HepG2 (cell line): ENCODE measurements around the gene TMEM63C. TPM values are rescaled to one million over a fixed set of nuclear protein-coding genes. Genes with fewer than 3 reads are reported as not detected.

Source experiments
- ATF7 ChIP-seq, 2 experiments: fragments of 450-650 bp in 1 of 2; sonication (generic) in 1 of 2; formaldehyde crosslinking in 1 of 2; IDR thresholded peaks; 2 replicates each; pipeline versions ENCODE4 v1.4.0 to v1.6.1; 2016 to 2020; ENCODE audit warnings: antibody characterized with exemption in 1 of 2, mild to moderate bottlenecking in 1 of 2, missing genetic modification reagents in 1 of 2
- BRF2 ChIP-seq: sonication (generic); formaldehyde crosslinking; IDR thresholded peaks from 2 replicates; pipeline ENCODE4 v1.8.1; 2022; ENCODE audit warnings: mild to moderate bottlenecking, missing genetic modification reagents
- CENPBD1 ChIP-seq: sonication (generic); formaldehyde crosslinking; IDR thresholded peaks from 2 replicates; pipeline ENCODE4 v1.8.0; 2022; ENCODE audit warnings: missing genetic modification reagents, low read depth, mild to moderate bottlenecking, borderline replicate concordance
- HES4 ChIP-seq: sonication (generic); formaldehyde crosslinking; IDR thresholded peaks from 2 replicates; pipeline ENCODE4 v1.9.0; 2021; ENCODE audit warnings: mild to moderate bottlenecking, missing genetic modification reagents, borderline replicate concordance
- MNT ChIP-seq: fragments of 450-650 bp; IDR thresholded peaks from 2 replicates; pipeline ENCODE4 v1.6.1; 2016
- NR0B2 ChIP-seq: sonication (generic); formaldehyde crosslinking; IDR thresholded peaks from 2 replicates; pipeline ENCODE4 v1.4.0; 2020; ENCODE audit warnings: mild to moderate bottlenecking, missing genetic modification reagents
- NR2F6 ChIP-seq, 2 experiments: IDR thresholded peaks; 2 replicates each; pipeline ENCODE4 v1.6.1; 2016; ENCODE audit warnings: antibody characterized with exemption in 1 of 2, mild to moderate bottlenecking in 1 of 2
- ZNF354B ChIP-seq: sonication (generic); formaldehyde crosslinking; IDR thresholded peaks from 2 replicates; pipeline ENCODE4 v1.8.0; 2022; ENCODE audit warnings: mild to moderate bottlenecking, missing genetic modification reagents
- ZNF484 ChIP-seq: sonication (generic); formaldehyde crosslinking; IDR thresholded peaks from 2 replicates; pipeline ENCODE4 v1.5.1; 2020; ENCODE audit warnings: mild to moderate bottlenecking, low read depth, missing genetic modification reagents, borderline replicate concordance
- polyA plus RNA-seq, 8 experiments: library from polyadenylated mRNA; depleted of rRNA in 3 of 8; stranded (reverse) in 7 of 8; unstranded in 1 of 8; fragments of >200 nt; fragmentation: Illumina TruSeq in 4 of 8; extraction: Trizol in 4 of 8; gene quantifications; 2 replicates each; pipeline versions ENCODE4 v1.2.1 to v1.2.3, GENCODE V29; 2011 to 2016; ENCODE audit warnings: low read depth in 4 of 8, missing spikeins in 1 of 8, mixed read lengths in 1 of 8; ENCODE audit not compliant: insufficient read depth in 1 of 8
- total RNA-seq, 5 experiments: library from RNA; depleted of rRNA; stranded (reverse); fragments of >200 nt; fragmentation: Illumina TruSeq; extraction: Trizol; gene quantifications; 2 replicates each; pipeline ENCODE4 v1.2.3, GENCODE V29; 2016; ENCODE audit warnings: low read depth in 1 of 5

The TMEM63C gene
- total and polyA plus RNA-seq, 2 of the 13 experiments (the other 11 are each of a cell fraction or from before 2014, with no cell fraction given) = 0.17 to 0.27 TPM

GRCh38 chr14:77275041-77275580, 93.5 kb downstream of the TMEM63C start (continued):
- TF ChIP-seq MNT (no peak), NR0B2 (CRISPR knock-in tag) (no peak), BRF2 (CRISPR knock-in tag) (no peak), ZNF354B (CRISPR knock-in tag) (no peak), ZNF484 (CRISPR knock-in tag) (no peak), HES4 (no peak), ATF7 (IDR thresholded peaks at IDR 0.05) (no peak), ATF7 (CRISPR knock-in tag; IDR thresholded peaks at IDR 0.05) (no peak), CENPBD1 (CRISPR knock-in tag) (no peak), NR2F6 (IDR thresholded peaks at IDR 0.05) (no peak), NR2F6 (CRISPR knock-in tag; IDR thresholded peaks at IDR 0.05) (no peak)
